DMS153 treated with DMSO at 0.1 percent for 48 hours (cell line): ENCODE measurements around the gene PLSCR3.

Experiments
- DNase-seq: peaks from one replicate; lab custom pipeline; 2025; ENCODE audit not compliant: unreplicated experiment; lab: John Stamatoyannopoulos, UW

Gene PLSCR3

DNA sequence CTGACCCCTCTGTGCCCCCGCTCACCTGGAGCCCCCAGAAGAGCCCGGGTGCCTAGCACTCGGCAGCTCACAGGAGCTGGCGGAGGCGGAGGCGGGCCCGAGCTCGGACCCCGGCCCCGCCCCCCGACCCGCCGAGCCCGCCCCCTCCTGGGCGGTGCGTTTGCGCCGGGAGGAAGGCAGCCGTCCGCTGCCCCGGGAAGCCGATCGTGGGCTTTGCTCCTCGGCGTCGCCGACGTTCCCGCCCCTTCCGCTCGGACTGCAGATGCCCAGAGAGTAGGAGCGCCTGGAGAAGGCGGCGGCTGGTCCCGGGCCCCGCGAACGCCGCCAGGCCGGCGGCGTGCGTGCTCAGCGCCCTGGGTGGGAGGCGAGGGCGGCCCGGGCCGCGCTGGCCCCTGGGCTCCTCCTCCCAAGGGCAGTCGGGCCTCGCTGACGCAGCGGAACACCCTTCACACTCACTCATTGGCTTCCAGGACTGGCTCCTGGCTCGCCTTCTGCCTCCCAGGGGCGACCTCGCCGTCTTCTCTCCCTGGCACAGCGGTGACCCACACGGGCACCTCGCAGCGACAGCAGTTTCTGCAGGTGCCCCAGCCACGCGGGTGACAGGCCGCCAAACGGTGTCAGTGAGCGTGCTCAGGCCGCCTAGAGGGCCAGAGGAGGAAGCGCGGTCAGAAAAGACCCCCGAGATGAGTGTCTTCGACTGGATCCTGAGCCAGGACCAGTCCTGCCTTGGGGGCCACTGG is at the start of gene PLSCR3:
Gene PLSCR3 (minus strand): TSS at position 74 of the 740 bp plus-strand sequence. CDS start 415 bp downstream, outside the sequence.
- DNase-seq: peak; percentile 20

DNA sequence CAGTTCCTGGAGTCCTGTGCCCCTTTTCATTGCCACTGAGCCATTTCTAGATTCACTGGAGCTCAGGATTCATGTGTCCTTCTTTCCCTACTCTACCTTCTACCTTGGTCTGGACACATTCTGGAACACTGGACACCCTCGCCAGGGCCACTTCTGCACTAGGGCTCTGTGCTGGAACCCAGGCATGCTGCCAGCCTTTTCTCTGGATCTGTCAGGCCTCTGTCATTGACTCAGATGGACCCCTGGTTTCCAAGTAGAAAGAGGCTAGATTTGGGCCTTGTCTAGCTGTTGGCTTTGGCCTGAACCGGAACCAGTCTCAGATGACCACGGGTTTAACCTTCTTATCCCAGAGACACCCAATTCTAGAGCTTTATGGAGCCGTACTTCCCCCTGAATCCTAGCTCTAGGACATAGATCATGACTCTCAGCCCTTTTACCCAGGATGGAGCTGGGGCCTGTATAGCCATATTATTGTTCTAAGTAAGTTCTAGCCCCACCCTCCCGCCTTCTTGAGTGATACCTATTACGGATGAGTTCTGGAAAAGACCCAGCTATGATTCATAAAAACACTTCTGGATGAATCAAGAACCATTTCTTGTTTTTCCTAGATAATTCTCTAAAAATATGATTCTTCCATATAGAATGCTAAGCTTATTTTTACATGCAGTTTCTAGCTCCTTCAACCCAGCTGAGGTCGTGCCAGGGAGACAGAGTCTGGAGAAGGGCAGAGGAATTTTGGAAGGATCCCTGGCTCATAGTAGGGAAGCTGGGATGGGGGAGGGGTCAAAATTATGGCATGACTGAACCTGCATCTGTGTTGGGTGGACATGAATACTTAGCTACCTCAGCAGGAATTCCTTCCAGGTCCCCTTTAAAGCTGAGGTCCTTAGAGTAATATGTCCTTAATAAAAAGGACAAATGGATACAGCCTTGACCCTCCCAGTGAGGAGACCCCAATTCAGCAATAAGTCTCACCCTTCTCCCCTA is 49.5 kb upstream of the PLSCR3 start:
- DNase-seq: no peak

DNA sequence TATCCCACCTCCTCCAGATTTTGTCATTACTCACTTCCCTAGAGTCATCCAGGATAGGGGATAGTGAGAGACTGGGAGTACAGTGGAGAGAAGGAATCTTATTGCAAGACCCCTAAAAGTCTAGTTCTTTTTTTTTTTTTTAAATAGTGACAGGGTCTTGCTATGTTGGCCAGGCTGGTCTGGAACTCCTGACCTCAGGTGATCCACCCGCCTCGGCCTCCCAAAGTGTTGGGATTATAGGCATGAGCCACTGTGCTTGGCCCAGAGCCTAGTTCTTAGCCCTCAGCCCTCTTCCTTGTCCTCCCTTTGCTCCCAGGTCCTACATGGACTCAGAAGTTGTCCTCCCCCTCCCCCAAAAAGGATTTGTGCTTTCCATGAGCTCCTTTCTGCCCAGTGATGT is 47.8 kb upstream of the PLSCR3 start:
- no peak for DNase-seq

DNA sequence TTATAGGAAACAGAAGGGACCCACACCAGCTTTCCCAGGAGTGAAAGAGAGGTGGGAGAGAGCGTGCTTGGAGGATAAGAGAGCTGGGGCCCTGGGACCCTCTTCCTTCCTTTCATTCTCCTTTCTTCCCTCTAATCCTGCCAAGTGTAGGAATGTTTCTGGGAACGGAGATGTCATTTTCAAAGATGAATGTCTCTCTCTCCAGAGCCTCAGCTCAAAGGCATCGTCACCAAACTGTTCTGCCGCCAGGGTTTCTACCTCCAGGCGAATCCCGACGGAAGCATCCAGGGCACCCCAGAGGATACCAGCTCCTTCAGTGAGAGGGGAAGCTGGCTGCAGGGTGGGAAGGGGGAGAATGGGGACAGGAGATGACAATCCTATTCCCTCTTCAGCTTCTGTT is 46.9 kb upstream of the PLSCR3 start:
- no peak for DNase-seq

DNA sequence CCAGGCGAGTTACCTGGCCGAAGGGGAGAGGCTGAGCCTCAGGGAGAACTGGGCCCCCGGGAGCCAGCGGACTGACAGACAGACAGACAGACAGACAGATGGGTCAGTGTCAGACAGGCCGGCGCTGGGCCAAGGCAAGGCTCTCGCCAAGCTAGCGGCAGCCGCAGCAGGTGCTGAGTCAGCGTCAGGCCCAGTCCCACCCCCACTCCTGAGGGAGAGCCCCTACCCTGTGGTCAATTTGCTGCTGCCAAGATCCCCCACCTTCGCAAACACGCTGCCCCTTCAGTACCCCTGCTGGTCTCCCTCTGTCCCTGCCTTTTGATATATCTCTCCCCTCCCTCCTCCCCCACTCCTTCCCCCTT is 46.5 kb upstream of the PLSCR3 start:
- no peak for DNase-seq

DNA sequence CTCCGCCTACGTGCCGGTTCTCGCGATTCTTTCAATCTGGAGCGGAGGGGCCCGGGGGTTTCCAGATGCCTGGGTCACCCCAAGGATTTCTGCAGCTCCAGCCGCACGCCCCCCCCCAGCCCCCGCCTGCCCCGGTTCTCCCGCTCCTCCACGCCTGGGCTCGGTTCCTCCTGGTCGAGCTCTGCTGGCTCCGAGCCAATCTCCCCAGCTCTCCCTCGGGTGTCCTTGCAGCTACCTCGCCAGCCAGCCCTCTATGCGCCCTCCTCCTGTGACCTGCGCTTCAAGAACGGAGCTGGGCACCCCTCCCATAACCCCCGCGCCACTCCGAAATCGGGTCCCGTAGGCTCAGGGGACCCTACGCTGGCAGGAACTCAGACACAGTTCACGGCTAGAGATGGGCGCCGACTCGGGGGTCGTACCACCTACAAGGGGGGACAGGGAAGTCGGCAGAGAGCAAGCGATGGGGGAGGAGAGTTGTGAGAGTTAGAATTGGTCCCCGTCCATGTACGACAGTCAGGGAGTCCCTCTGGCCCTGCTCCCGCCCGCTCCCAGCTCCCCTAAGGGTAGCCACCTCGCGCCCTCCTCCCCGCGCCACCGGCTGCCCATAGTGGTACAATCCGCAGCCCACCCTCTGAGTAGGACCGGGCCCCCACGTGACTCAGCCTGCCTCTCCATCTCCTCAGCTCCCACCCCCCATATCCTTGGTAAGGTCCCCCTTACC is 45.9 kb upstream of the PLSCR3 start:
- DNase-seq: no peak

DNA sequence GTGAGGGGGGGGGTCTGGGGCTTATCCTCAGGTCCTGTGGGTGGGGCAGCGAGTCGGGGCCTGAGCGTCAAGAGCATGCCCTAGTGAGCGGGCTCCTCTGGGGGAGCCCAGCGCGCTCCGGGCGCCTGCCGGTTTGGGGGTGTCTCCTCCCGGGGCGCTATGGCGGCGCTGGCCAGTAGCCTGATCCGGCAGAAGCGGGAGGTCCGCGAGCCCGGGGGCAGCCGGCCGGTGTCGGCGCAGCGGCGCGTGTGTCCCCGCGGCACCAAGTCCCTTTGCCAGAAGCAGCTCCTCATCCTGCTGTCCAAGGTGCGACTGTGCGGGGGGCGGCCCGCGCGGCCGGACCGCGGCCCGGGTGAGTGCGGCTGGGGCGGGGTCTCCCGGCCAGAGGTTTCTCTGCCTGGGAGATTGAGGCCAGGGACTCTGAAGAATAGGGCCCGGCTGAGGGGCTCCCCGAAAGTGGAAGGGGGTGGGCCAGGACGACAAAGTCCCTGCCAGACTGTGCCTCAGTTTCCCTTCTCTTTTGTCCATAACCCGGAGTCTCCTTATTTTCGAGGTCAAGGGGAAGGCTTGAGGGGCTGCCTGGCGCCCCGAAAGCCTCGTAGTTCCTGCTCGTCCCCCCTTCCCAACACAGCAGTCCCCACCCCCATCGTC is 45.3 kb upstream of the PLSCR3 start, which contains the start of gene FGF11:
Gene FGF11 (plus strand): TSS at position 51 of the 651 bp plus-strand sequence. CDS start 109 bp downstream, at position 160.
- no peak for DNase-seq

DNA sequence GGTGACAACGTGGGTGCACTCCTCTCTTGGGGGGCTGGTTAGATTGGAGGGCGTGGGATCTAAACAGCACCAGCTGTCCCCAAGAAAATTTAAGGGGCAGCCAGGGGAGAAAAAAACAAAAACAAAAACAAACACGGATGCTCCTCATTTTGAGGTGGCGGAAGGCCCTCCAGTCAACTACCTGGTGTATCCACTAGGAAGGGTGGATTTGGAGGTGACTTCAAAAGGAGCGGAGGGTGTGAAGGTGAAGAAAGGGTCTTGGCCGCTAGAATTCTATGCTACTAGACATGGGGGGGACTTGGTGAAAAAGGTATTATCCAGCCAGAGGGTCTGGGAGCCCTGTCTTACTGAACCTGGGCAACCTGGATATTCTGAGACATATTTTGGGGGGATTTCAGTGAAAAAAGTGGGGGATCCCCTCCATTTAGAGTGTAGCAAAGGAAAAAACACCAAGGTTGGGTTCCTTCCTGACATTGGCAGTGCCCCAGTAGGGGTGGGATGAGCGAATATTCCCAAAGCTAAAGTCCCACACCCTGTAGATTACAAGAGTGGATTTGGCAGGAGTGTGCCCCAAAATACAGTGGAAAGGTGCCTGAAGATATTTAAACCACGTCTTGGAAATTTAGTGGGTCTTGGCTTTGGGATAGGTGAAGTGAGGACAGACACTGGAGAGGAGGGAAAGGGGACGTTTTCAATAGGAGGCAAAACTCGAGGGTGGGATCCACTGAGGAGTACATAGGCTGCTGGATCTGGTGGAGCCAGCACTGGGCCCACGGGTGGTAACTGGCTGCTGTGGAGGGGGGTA is 44.5 kb upstream of the PLSCR3 start:
- no peak for DNase-seq

DNA sequence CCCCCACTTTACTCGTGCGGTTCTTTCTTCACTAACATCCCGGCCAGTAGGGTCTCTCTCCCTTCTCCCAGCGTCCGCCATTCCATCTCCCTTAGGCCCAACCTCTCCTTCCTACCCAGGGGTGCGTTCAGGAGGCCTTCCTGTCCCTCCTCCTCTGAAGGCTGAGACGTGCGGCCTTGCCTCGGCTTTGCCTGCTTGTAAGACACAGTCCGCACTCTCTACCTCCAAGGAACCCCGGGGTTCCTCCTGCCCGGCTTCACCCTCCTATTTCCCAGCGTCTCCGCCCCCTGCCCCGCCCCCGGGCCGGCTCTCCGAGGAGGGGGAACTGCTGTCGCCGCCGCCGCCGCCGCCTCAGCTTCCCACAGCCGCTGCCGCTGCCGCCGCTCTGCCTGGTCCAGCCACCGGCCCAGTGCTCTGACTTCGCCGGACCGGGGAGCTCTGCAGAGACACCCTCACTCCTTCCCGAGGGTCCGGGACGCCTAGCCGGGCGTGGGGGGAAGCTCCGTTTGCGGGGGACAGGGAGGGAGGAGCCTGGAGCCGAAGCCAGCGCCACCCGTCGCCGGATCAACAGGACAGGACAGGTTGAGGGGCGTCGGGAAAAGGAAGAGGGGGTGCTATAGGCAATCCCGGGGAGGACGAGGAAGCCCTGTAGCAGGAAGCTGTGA is 43.8 kb upstream of the PLSCR3 start:
- no peak for DNase-seq

DNA sequence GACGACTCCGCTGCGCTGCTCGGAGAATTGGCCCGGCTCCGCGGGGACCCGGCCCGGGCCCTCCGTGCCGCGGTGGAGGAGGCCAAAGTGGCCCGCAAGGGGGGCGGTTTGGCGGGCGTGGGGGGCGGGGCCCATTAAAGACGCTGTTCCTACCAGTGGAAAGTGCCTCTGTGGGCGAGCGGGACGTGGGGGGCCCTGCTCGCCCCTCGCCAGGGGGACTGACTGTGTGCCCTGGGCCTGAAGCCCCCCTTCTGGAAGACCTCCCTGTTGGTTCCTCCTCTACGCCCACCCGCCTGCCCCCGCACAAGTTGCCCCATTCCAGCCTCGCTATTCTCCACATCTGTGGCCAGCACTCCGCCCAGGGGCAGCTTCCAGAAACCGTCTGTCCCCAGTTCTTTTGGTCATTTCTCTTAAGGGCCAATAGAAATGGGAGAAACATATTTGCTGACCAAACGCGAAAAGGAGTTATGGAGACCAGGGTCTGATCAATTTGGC is 43.1 kb upstream of the PLSCR3 start:
- DNase-seq: no peak

DNA sequence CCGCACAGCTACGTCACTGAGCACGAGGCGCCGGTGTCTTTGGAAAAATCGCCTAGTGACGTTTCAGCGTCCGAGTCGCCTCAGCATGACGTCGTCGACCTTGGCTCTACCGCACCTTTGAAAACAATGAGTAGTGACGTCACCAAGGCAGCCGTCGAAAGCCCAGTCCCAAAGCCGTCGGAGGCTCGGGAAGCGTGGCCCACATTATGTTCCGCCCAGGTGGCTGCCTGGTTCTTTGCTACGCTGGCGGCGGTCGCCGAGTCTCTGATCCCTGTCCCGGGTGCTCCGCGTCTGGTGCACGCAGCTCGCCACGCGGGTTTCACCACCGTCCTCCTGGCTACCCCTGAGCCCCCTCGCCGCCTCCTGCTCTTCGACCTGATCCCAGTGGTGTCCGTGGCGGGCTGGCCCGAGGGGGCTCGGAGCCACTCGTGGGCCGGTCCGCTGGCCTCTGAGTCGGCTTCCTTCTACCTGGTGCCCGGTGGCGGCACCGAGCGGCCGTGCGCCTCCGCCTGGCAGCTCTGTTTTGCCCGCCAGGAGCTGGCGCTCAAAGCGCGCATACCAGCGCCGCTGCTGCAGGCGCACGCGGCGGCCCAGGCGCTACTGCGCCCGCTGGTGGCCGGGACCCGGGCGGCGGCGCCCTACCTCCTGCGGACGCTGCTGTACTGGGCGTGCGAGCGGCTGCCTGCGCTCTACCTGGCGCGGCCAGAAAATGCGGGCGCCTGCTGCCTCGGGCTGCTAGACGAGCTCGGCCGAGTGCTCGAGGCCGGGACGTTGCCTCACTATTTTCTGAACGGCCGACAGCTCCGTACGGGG is 42.4 kb upstream of the PLSCR3 start:
- peak; percentile 31 for DNase-seq

DNA sequence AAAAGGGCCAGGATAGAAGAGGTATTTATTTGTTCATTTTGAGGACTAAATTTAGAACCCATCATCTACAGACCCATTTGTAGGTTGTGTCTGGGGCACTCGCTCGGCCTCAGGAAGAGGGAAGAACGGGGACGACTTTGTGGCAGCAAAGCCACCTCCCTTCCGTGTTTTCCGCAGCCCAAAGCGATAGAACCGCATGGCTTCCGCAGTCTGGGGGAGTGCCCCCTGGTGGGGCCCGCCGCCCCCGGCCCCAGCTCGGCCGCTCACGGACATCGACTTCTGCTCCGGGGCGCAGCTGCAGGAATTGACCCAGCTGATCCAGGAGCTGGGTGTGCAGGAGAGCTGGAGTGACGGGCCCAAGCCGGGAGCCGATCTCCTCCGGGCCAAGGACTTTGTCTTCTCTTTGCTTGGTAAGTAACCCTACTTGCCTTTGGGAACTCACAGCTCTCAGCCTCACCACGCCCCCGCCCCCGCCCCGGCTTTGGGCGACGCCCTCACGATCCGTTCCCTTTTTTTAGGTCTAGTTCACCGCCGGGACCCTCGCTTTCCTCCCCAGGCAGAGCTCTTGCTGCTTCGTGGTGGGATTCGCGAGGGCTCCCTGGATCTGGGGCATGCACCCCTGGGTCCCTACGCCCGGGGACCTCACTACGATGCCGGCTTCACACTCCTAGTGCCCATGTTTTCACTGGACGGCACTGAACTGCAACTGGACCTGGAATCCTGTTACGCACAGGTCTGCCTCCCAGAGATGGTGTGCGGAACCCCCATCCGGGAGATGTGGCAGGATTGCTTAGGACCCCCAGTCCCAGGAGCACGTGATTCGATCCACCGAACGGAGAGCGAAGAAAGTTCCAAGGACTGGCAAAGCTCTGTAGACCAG is 41.6 kb upstream of the PLSCR3 start:
- DNase-seq: no peak

DNA sequence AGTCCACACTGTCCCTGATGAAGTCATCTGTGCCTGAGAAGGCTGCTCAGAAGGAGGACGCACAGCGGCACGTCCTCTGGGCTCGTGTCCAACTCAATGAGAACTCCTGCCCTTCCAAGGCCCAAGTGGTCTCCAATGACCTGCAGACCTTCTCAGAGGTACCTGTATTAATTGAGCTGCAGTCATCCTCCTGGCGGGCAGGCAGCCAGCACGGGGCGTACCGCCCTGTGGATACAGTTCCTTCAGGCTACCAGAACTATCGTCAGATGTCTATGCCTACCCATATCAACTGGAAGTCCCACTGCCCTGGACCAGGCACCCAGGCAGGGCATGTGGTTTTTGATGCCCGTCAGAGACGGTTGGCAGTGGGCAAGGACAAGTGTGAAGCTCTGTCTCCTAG is 38.0 kb upstream of the PLSCR3 start:
- DNase-seq: no peak

DNA sequence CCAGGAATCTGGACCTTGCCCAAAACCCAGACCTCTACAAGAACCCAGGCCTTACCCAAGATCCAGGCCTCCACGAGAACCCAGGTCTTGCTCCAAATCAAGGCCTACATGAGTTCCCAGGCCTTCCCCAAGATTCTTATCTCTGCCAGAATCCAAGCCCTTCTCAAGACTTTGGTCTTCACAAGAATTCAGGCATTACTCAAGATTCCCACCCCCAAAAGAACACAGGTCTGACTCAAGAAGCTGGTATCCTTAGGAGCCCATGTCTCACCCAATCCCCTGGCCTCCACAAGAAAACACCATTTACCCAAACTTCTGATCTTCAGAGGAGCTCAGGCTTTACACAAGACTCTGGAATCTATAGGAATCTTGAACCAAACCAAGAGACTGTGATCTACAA is 36.9 kb upstream of the PLSCR3 start:
- no peak for DNase-seq

DNA sequence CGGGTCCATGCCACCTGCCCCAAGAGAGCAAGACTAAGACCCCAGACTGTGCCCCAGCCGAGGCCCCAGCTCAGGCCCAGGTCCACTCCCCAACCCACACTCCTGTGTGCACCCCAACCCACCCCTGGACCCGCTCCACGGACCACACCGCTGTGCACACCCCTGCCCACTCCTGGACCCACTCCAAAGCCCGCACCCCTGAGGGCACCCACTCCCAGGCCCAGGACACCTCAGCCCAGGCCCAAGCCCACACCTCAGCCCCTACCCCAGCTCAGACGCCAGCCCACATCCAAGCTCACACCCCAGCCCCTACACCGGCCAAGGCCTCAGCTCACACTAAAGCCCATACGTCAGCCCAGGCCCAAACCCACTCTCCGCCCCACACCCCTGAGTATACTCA is 35.4 kb upstream of the PLSCR3 start:
- DNase-seq: no peak

DNA sequence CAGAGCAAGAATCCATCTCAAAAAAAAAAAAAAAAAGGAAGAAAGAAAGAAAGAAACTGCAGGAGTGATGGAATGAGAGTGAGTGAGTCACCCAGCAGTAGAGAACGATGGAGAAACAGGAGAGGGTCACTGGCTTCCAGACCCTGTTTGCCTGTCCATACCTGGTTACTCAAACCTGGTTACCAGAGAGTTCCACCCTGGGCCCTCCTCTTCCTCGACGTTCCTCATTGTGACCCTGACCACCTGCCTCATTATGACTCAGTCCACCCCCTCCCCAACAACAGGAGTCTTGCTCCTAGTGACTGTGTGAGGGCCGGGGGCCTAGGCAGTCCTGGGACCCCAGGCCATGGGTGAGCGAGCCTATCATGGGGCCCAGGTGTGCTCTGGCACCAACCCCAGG is 34.2 kb upstream of the PLSCR3 start, which contains the start of gene SPEM3:
Gene SPEM3 (plus strand): TSS at position 301 of the 400 bp plus-strand sequence. CDS start 46 bp downstream, at position 347.
- DNase-seq: no peak

DNA sequence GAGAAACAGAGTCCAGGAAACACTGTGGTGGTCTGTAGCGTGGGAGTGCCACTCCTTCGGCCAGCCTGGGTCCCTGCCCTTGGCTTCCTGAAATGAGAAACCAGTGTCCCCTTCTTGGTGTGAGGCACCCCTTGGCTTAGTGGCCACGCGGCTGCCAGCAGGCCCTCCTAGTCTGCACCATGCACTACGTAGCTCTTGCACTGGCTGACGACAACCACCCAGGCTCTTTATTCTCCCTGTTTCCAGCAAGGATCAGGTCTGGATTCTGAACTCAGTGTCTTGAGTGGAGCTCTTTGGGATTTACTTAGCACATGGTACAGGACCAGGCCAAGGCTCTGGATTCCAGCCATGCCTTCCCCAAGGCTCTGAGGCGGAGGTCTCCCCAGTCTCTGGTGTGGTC is 33.2 kb upstream of the PLSCR3 start:
- no peak for DNase-seq
